ELF-1 (cell line): ENCODE results near the gene IGFBP3.

ENCODE experiments used
- DNase-seq: peaks from one replicate; pipeline ENCODE4 v3.0.0-alpha.2; 2016; ENCODE audit warnings: low read depth, low spot score

The IGFBP3 gene

GRCh38 chr7:45872116-45873034 is 48.7 kb downstream of the IGFBP3 start:
- DNase-seq, result peak; percentile 43

- no peak for DNase-seq
These were observed 51.6 kb downstream of the IGFBP3 start for GRCh38 chr7:45869426-45869825.

GRCh38 chr7:45867471-45867870 is 53.6 kb downstream of the IGFBP3 start:
- no peak for DNase-seq

- DNase-seq, result no peak
These were observed 55.3 kb downstream of the IGFBP3 start for GRCh38 chr7:45865594-45866410.

GRCh38 chr7:45863715-45864114 is 57.4 kb downstream of the IGFBP3 start:
- DNase-seq, result peak; percentile 39
